Measurements from ENCODE around the gene DAP. TPM values are rescaled to one million over a fixed set of nuclear protein-coding genes. Genes with fewer than 3 reads are reported as not detected.
A peak's percentile ranks its signal among the peaks of the same experiment; 100 is the strongest.

DAP gene
- total RNA-seq, 1 experiment from 2014 or later = 47.2 TPM

DNA sequence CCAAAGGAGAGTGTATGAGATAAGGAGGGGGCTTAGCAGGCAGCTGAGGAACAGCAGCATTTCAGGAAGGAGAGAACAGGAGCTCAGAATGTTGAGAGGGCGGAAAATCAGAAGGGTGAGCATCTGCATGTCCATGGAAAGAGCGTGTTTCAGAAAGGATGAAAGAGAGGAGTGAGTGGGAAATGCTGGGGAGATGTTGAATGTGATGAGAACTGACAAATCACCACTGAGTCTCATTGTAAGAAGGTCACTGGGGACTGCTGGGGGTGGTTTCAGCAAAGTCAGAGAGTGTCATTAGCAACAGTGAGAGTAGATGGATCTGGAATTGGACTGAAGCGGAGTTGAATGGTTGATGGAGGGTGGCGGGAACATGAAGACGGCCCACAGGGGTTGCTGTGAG is 131.4 kb downstream of the DAP start:
- Mint-ChIP-seq H3K4me3 (no peak overlapping the region), H3K36me3 (ENCODE audit: insufficient read depth in 1 of 3, low read depth in 3 of 3) (peaks cover 0 to 1% (median 0%) of the 10 kb centered on the region in 3 experiments; a peak in 1 of 7 replicates), H3K9me3 (no peaks in the 10 kb centered on the region), H3K27ac (no peak overlapping the region), H3K27me3 (ENCODE audit: low read depth) (peaks cover 2% of the 10 kb centered on the region), H3K4me1 (peaks cover 28 to 33% of the 10 kb centered on the region in 2 experiments)
- Histone ChIP-seq H4K20me1 (ENCODE audit: control insufficient read depth, insufficient read depth, insufficient read length) (no peaks in the 10 kb centered on the region), H2BK5ac (ENCODE audit: insufficient read length, low read length) (no peak overlapping the region), H3T11ph (ENCODE audit: low read length) (no peak overlapping the region), H3K79me2 (ENCODE audit: insufficient read depth, low read length) (no peaks in the 10 kb centered on the region), H3K4ac (ENCODE audit: low read depth, low read length) (no peak overlapping the region), H4K5ac (ENCODE audit: insufficient read length, low read depth, low read length) (no peak overlapping the region), H2BK12ac (ENCODE audit: insufficient read length, low read depth, low read length) (no peak overlapping the region), H3K27me3 (ENCODE audit: insufficient read depth, low read length) (no peaks in the 10 kb centered on the region), H2BK15ac (ENCODE audit: low read depth, low read length) (no peak overlapping the region), H3K14ac (ENCODE audit: insufficient read depth, low read length) (no peak overlapping the region), H3K9me3 (ENCODE audit: control insufficient read depth, low read depth, low read length) (no peaks in the 10 kb centered on the region), H4K91ac (ENCODE audit: insufficient read length, low read depth, low read length) (peak overlapping the region; percentile 53), H3K4me2 (ENCODE audit: insufficient read depth, insufficient read length, low read length) (no peak overlapping the region), H3K79me1 (ENCODE audit: insufficient read depth, low read depth, low read length, poor library complexity, severe bottlenecking) (no peaks in the 10 kb centered on the region), H3K23me2 (ENCODE audit: insufficient read length, low read depth, low read length, poor library complexity, severe bottlenecking) (peaks cover 3% of the 10 kb centered on the region), H3K23ac (ENCODE audit: insufficient read length, low read depth, low read length) (no peak overlapping the region), H3K9ac (ENCODE audit: extremely low read depth, insufficient read length, low read length) (no peak overlapping the region), H2BK20ac (ENCODE audit: low read depth, low read length, poor library complexity, severe bottlenecking) (no peak overlapping the region), H3K27ac (ENCODE audit: insufficient read length, low read depth, low read length) (no peak overlapping the region), H2AFZ (ENCODE audit: low read length) (no peak overlapping the region), H2BK120ac (ENCODE audit: low read depth, low read length, poor library complexity, severe bottlenecking) (no peak overlapping the region), H3K56ac (ENCODE audit: insufficient read length, low read depth, low read length) (no peak overlapping the region), H3K18ac (ENCODE audit: insufficient read length, low read depth, low read length) (no peak overlapping the region), H3K4me1 (ENCODE audit: insufficient read depth, low read length) (0 out of 2 replicates have a peak, but pooled peaks cover 2% of the 10 kb centered on the region), H4K8ac (replicated peaks; ENCODE audit: insufficient read length, low read depth, low read length) (no peak overlapping the region), H2AK5ac (ENCODE audit: insufficient read length, low read length) (no peak overlapping the region)
- DNase-seq = no peak
- no CpG with 5 or more reads among the region's 5 CpGs for WGBS (ENCODE audit: extremely low coverage, insufficient read length, low lambda C conversion rate)
- TF ChIP-seq, protein P1, sequence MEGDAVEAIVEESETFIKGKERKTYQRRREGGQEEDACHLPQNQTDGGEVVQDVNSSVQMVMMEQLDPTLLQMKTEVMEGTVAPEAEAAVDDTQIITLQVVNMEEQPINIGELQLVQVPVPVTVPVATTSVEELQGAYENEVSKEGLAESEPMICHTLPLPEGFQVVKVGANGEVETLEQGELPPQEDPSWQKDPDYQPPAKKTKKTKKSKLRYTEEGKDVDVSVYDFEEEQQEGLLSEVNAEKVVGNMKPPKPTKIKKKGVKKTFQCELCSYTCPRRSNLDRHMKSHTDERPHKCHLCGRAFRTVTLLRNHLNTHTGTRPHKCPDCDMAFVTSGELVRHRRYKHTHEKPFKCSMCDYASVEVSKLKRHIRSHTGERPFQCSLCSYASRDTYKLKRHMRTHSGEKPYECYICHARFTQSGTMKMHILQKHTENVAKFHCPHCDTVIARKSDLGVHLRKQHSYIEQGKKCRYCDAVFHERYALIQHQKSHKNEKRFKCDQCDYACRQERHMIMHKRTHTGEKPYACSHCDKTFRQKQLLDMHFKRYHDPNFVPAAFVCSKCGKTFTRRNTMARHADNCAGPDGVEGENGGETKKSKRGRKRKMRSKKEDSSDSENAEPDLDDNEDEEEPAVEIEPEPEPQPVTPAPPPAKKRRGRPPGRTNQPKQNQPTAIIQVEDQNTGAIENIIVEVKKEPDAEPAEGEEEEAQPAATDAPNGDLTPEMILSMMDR (conservative IDR thresholded peaks at IDR 0.05) = no peak

Other genes starting within 250 kb of the DAP start
- gene ANKRD33B, start 197.2 kb downstream of the DAP start, total RNA-seq (2021) = 6.9 and 7.1 TPM in 2 replicates

Measured in H9 (cell line).